GM19455 (cell line): ENCODE data around the gene PHOX2A.

Source experiments
- ATAC-seq: cut with Tn5 transposase; IDR thresholded peaks from one replicate; pipeline ENCODE4 v1.9.1; 2021; ENCODE audit not compliant: unreplicated experiment

Gene PHOX2A

DNA sequence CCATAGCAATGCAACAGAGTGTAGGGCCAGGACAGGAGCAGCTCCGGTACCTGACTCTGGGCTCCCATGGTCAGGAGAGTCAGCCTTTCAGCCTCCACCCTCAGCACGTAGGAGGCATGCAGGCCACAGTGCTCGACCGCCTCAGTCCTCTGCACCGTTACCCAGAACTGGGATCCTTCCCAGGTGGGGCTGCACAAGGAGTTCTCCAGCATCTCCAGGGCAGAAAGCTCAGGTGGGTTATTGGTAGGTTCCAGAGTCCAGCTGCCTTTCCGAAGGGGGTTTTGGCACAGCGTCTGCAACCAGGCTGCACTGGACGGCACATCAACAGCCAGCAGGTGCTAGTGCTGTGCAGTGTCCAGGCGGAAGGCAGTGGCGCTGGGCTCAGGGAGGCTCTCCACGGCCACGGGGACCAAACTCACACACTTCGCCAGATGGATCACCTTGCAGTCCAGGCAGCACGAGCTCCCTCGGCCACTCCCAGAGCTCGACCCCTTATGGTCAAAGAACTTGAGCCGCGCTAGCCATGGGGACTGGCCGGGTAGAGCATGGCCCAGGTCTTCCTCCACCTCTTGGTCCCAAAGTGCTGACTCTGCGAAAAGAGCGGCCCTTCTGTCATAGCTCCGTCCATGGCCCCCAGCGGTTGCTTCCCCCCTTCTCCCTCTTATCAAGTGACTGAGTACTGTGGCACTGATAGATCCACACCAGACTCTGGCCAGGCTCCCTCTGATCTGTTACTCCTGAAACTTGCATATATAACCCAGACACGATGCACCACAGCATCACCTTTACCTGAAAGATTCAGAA, 6.9 kb upstream of the PHOX2A start:
- no peak for ATAC-seq

DNA sequence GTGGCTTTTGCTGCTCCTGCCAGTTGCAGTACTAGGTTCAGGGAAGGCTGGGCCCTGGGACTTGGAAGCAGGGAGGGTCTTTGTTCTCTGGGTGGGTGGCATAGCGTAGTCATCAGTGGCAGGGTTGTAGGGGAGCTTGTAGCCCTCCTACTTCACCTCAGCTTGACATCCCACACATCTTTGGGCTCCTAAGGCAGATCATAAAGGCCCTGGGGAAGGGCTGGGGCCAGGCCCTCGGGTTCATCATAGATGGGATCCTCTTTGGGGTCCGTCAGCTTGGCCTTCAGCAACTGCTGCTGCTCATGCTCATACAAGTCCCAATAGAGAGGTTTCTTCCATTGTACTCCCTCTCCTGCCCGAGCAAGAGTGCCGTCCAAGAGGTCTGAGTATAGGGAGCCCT, 6.0 kb upstream of the PHOX2A start:
- ATAC-seq = no peak

GRCh38 chr11:72247584-72247983, 3.6 kb upstream of the PHOX2A start:
- ATAC-seq = no peak

DNA sequence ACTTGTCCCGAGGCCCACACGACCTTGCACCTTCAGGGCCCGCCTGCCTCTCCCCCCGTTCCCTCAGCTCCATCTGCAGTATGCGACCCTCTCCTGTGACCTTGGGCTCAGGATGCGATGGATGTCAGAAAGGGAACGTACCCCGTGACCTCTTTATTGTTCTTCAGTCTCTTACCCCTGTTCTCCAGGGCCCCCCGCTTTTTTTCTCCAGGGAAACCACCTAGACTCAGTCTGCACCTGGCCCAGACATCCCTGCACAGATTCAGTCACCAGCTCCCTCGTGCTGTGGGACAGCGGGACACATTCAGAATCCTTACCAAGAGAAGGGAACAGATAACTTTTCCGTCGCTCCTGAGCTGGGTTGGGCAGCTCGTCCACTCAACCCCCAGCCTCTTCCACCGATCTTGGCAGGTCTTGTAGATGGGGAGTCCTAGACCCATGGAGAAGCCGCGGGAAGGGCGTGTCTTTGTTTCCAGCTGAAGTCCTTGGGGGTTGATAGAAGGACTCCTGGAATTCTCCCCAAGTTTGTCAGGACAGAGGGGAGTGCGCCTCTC, 1.4 kb upstream of the PHOX2A start:
- no peak for ATAC-seq

DNA sequence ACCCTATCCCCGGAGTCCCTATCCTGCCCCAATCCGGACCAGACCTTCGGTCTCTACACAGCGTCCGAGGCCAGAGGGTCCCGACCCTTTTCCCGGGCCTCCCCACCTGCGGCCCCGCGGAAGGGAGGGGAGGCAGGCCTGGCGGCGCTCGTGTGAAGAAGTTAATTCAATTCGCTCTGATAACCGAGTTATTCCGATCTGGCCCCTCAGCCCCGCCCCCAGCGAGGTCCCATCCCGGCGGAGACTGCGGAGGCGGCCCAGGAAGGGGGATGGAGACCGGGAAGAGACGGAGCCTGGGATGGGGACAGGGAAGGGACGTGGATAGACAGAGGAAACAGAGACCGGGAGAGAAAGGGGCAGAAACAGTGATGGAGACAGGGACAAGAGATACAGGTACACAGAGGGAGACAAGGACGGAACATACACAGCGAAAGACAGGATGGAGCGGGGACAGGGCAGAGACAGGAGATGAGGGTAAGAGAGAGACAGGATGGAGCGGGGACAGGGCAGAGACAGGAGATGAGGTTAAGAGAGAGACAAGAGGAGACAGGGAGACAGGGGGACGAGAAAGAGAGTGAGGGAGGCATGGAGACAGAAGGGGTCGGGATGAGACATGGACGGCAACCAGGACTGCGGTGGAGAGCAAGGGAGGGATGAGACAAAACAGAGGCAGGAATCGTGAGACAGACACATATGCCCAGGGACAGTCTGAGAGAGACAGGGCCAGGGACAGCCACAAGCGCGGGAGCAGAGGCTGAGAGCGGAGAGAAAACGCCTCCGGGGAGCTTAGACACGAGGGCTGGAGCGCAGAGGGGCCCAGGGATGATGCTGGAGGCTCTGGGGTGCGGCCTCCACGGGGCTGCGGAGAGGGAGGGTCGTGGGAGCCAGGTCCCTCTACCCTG, 636 bp upstream of the PHOX2A start:
- ATAC-seq = no peak

DNA sequence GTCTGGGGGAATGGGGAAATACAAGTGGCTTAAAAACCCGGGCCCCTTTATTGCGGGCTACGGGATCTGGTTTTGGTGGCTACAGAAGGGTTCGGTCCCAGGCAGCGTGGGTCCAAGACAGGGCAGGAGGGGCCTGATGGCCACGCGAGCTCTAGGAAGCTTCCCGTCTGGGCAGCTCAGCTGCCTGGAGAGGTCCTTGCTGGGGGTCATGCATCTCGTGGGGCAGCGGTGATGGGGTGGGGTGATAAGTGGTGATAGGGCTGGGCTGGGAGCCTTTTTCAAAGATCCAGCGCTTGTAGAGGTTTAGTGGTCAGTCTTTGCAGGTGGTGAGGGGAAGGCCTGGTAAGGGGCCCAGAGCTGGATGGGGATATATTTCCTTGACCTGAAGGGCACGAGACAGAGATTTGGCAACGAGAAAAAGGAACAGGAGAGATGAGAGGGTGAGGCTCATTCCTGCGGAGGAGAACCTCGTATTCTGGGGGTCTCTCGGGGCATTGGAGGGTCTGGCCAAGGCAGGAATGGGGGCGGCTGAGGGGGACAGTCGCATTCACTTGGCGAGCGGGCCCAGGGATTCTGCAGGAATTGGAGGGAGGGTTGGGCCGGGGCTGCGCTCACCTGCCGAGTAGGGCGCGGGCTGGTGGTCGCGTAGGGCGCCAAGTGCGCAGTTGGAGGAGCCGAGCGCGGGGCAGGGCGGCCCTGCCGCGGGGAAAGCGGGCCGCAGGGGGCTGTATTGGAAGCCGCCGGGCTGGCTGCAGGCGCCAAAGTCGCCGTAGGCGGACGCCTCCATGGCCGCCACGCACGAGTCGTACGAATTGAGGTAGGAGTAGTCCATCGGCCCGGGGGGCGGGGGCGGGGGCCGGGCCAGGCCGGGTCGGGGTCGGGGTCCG, 560 bp downstream of the PHOX2A start:
- ATAC-seq = no peak

GRCh38 chr11:72242141-72242540, 1.8 kb downstream of the PHOX2A start:
- ATAC-seq = no peak

DNA sequence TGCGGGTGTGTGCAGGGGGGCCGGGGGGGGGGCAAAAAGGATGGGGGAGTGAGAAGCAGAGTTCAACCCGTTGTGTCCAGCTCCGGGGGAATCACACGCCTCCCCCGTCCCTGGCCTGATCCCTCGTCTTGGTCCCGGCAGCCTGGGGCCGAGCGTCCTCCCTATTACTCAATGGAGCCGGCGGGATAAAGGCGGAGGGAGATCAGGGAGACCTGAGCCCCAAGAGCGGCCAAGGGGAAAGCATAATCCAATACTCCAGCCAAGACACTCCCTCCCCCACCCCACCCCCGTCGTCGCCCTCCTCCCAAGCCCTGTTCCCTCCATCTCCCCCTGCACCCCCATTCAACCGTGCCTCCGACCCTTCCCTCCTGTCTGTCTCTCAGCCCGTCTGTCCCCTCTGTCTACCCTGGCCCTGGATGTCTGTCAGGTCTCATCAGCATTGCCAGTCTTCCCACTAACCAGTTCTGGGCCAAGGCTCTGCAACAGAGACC, 2.6 kb downstream of the PHOX2A start:
- ATAC-seq = no peak

GRCh38 chr11:72240461-72241290, 3.3 kb downstream of the PHOX2A start:
- no peak for ATAC-seq

- no peak for ATAC-seq
These were observed 4.0 kb downstream of the PHOX2A start for GRCh38 chr11:72239849-72240460.

DNA sequence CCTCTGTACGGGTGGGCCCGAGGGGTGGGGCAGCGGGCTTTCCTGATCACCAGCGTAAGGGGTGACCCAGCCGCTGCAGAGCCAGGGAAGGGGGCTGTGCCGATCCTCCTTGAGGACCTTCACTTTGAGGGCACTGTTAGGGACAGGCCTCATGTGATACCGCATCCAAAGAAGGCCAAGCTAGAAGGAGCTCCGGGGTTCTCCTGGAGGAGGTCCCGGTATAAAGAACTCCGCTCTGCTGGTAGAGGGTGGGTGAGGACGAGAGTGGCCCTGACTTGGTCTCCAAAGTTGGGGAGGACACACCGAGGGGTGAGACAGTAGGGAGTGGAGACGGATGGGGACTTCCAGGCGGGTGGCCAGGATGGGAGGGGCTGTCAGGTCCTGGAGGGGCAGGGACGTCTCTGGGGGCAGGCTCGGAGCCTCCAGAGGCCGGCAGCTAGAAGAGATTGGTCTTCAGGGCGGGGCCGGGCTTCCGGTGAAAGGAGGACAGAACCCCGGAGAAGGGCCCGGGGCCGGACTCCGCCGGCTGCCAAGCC, 4.6 kb downstream of the PHOX2A start:
- no peak for ATAC-seq

DNA sequence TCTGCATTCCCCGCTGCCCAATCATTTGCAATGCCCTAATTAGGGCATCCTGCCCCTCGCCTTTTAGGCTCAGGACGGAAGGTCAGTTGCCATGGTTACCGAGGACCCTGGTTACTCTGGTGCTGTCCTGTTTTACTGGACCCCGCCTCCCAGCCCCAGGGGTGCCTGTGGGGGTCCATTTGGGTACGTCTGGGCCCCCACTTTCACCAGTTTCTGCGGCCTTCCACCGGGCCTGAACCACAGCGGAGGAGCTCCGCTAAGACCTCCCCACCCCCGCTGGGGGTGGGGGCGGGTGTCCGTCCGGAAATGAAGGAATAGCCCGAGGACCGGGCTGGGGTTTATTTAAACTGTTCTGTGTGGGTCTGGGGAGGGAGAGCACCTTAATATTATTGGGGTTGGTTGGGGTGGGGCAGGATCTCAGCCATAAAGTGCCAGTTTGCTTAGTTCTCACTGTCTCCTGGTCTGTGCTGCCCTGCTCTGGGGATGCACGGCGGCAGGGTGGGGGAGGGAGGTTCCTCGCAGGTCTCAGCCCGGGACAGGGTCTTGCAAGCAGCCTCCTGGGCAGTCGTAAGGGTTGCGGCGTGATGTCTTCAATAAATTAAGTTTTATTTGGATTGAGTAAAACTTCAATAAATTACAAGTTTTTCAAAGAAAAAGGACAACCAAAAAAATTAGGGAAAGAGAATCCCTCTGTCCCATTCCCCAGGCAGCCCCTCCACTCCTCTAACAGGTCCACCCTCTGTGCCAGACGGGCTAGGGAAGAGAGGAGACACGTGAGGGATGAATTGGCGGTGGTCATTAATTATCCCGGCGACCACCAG, 5.3 kb downstream of the PHOX2A start:
- no peak for ATAC-seq

DNA sequence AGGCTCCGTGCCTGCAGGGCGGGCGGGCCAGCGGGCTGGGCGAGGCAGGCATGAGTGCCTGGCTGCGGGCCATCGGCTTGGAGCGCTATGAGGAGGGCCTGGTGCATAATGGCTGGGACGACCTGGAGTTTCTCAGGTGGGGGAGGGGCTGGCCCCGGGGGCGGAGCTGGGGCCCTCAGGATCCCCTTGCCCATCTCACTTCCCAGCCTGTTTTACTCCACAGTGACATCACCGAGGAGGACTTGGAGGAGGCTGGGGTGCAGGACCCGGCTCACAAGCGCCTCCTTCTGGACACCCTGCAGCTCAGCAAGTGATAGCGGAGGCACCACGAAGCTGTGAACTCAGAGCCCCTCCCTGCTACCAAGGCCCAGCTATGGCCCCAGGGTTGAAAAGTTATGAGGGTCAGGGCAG, 5.9 kb downstream of the PHOX2A start:
- no peak for ATAC-seq

GRCh38 chr11:72237112-72237931, 6.7 kb downstream of the PHOX2A start:
- no peak for ATAC-seq

- no peak for ATAC-seq
These were observed 7.2 kb downstream of the PHOX2A start for GRCh38 chr11:72236774-72237111.

- ATAC-seq = no peak
These were observed 7.8 kb downstream of the PHOX2A start for GRCh38 chr11:72236083-72236697.
